GM19455 (cell line): Measurements from ENCODE around the gene CACNA1D.
"Not testable (repeated sequence)": the region's sequence is repeated elsewhere in the genome, so short reads cannot be mapped to it uniquely, and the experiment has no call there.

Experiments
- ATAC-seq: cut with Tn5 transposase; IDR thresholded peaks from one replicate; pipeline ENCODE4 v1.9.1; 2021; ENCODE audit not compliant: unreplicated experiment

CACNA1D gene

GRCh38 chr3:53570709-53571108, 76.3 kb downstream of the CACNA1D start:
- ATAC-seq = no peak

DNA sequence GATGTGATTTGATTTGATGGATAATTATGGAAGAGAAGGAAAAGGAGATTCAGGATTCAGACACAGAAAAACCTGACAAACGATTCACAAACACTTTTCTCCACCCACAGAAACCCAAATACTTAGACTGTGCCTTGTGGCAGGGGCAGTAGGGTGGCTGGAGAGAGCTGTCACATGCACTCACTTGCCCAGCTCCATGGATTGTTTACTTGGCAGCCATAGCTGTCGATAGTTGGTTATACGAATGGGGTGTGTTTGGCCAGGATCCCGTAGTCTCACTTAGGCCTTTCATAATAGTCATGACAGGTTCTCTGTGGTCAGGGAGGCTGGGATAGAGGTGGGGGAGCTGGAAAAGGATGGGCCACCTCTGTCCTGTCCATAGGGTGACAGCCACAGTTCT, 76.9 kb downstream of the CACNA1D start:
- ATAC-seq = no peak

GRCh38 chr3:53572184-53572583, 77.8 kb downstream of the CACNA1D start:
- ATAC-seq = not testable (repeated sequence)

GRCh38 chr3:53577506-53577905, 83.1 kb downstream of the CACNA1D start:
- no peak for ATAC-seq

DNA sequence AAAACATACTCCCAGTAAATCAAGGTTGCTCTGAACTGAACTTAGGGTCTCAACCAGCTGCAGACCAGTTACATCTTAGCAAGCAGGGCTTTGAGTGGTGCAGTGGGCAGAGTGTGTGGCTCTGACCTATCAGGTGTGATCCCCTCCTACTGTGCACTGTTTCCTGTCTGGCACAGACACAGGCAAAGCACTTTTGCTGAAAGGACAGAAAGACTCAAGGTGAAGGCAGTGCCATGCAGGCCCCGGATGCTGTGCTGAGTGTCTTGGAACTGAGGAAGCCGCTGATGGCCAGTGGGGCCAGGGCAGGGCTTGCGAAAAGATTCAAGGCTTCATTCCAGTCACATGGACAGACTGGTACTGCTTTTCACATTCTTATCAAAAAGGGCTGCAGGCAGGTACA, 85.2 kb downstream of the CACNA1D start:
- ATAC-seq = no peak

DNA sequence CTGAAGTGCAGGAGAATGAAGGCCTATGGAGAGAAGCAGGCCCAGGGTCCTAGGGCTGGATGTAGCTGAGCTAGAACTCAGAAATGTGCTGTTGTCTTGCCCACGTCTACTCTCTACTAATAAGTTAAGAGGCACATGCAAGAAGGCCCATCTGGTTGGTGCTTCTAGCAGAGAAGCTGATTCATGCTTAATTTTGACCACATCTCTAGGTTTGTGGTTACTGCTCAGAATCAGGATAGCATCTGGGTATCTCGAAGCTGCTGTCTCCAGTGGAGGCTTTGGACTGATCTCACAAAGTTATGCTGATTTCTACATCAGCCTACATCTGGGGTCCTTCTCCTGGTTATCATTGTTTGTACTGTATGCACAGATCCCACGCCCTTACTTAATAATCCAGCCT, 87.3 kb downstream of the CACNA1D start:
- no peak for ATAC-seq

DNA sequence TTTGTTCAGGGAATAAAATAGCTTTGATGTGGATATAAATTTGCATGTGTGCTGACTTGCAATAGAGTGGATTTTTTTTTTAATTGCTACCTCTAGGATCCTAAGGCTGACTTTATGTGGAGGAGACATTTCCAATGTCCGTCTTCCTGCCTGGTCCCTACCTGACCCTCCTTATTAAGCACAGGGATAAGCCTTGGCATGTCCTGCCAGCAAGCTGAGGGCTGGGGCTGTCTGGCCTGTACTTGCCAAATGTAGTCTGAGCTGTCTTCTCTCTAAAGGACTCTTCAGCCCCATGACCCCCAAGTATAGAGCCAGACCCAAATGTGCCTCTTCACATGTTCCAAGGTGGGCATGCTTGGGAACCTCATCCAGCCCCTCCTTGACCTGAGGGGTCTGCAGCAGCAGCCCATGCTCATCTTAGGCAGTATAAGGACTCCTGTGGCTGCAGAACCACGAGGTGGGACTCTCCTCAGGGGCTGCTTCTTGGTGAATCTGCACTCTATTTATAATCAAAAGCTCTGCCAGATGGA, 88.8 kb downstream of the CACNA1D start:
- no peak for ATAC-seq

GRCh38 chr3:53585049-53585448, 90.6 kb downstream of the CACNA1D start:
- no peak for ATAC-seq

DNA sequence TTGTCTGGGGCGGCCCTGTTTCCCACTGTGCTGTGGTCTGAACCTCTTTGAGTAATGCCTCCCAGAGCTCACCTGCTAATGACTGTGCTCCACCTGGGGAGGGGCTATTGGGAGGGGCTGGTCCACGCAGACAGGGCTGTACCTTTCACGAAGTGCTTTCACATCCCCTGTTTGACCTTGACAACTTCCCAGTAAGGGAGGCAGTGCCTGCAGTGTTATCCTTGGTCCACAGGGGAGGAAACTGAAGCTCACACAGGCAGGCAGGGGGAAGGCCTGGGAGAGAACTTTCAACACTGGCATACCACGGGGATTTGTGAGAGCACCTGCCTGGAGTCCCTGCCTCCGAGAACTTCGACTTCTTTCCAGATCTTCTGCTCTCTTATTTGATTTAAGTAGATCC, 91.2 kb downstream of the CACNA1D start:
- ATAC-seq = no peak

DNA sequence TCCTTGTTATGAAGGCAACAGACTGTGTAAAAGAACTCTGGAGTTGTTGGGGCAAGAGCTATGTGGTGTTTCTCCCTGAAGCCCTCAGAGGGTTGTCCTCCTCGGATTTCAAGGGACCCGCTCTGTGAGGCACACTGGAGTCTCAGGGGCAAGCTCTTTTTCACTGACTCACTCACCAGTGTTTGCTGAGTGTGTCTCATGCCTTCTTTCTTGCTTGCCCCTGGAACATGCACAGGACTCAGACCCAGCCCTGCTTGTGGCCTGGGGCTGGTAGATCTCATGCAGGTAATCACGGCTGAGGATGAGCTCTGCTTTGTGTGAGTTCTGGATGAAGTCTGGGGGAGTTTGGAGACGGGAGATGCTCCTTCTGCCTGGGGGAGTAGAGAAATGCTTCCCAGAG, 93.7 kb downstream of the CACNA1D start:
- ATAC-seq = no peak

- ATAC-seq = no peak
Observed at GRCh38 chr3:53589201-53589600, 94.8 kb downstream of the CACNA1D start.

DNA sequence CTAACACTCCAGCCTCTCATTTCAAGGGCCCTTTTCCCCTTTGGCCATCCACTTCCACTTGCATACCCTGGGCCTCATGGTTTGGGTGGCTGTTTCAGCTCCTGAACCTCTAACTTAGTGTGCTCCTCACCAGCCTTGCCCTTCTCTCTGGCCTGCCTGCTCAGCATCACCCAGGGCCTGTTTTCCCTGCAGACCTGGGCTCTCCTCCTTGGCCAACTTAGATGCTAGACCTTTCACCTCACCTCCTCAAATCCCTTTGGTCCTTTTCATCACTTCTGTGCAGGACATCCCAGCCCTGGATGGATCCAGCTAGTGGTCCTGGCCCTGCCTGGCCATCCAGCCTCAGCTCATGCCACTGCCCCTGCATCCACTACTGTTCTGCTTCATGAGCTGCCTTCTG, 95.4 kb downstream of the CACNA1D start:
- no peak for ATAC-seq

DNA sequence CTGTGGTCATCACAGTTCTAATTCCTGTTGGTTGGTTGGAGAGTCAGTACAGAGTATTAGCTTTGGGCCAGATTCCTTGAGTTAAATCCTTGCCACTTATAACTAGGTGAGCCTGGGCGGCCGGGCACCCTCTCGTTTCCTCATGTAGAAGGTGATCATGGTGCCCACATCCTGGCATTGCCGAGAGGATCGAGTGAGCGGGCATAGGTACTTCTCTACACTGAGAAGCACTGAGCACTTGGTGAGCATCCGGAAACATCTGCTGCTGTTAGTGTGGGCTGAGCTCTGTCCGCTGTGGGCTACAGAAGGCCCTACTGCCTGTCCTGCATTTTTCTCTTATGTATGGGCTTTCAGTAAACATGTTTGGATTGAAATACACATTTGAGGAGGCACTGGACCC, 96.2 kb downstream of the CACNA1D start:
- ATAC-seq = no peak

- no peak for ATAC-seq
Observed at GRCh38 chr3:53591646-53592045, 97.2 kb downstream of the CACNA1D start.

- no peak for ATAC-seq
Observed at GRCh38 chr3:53592862-53593261, 98.5 kb downstream of the CACNA1D start.

DNA sequence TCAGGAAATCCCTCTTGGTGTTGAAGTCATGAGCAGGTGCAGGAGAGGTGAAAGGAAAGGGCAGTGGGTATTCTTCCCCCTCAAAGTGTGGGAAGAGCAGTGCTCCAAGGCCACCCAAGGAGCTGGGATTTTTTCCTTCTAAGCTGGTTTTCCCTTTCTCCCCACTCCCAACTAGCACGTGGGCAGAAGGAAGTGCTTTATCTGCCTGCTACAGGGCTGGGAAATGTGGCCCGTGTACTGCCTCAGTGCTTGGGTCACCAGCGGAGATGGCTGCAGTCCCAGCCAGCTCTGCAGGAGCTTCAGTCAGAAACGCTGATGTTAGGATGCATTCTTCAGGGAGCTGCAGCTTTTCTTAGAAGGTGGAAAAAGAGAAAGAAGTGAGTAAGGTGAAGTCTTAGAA, 99.2 kb downstream of the CACNA1D start:
- no peak for ATAC-seq

GRCh38 chr3:53594276-53594675, 99.9 kb downstream of the CACNA1D start:
- no peak for ATAC-seq

- ATAC-seq = no peak
Observed at GRCh38 chr3:53595660-53596059, 101.2 kb downstream of the CACNA1D start.

DNA sequence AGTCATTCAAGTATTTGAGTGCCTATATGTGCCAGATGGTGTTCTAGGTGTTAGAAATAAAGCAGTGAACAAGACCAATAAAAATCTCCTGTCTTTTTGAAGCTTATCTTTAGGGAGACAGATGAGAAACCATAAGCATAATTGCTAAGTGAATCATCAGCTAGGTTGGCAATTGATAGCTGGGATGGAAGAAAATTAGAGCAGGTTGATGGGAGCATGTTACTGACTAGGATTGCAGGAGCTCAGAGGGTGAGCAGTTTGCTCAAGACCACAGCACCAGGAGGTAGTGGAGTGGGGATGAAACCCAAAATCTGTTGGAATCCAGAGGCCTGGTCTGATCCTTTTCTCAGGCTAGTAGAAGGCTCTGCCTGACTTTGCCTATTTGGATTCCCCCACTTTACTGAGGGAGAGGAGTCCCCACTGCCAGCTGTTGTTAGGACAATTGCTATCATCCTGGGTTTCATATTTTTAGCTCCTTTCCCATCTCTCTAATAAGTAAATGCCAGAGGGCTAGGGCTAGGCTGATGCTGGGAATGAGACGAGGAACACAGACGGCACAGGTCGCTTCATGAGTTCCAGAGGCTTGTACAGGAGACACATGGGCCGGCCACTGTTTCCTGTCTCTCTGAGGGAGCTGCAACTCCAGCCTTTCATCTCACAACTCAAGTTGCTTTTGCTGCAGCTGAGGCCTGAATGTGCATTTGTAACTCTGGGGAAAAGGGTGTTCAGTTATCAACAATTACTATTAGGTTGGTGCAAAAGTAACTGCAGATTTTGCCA, 102.9 kb downstream of the CACNA1D start:
- no peak for ATAC-seq

DNA sequence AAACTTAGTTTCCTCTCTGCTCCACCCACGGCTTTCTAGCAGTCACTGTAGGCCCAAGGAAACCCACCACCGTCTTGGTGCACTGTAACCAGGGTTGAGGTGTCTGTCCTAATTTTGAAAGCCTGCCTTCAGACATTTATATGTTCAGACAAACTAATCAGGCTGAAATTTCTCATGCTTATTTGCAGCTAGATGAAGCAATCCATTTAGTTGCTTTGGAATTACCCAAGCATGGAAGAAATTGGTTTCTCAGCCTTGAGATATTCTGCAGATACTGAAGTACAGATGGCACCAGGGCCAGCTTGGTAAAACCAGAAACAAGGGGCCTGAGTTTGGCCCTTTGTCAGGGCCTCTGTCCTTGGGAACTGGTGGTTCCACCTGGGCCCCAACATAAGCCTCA, 105.4 kb downstream of the CACNA1D start:
- no peak for ATAC-seq

- no peak for ATAC-seq
Observed at GRCh38 chr3:53602866-53603265, 108.5 kb downstream of the CACNA1D start.

GRCh38 chr3:53604232-53604631, 109.8 kb downstream of the CACNA1D start:
- ATAC-seq = no peak

- no peak for ATAC-seq
Observed at GRCh38 chr3:53606793-53607192, 112.4 kb downstream of the CACNA1D start.
